KG1 (cell line): ENCODE results near the gene S100A16.
"Not testable (repeated sequence)": the region's sequence is repeated elsewhere in the genome, so short reads cannot be mapped to it uniquely, and the experiment has no call there.

Source experiments
- DNase-seq: peaks from one replicate; lab custom pipeline; 2025; lab: John Stamatoyannopoulos, UW

Gene S100A16

GRCh38 chr1:153562021-153562420 lies 50.9 kb downstream of the S100A16 start:
- DNase-seq = not testable (repeated sequence)

GRCh38 chr1:153561466-153561985 lies 51.4 kb downstream of the S100A16 start:
- no peak for DNase-seq

GRCh38 chr1:153560771-153561465 lies 52.0 kb downstream of the S100A16 start:
- no peak for DNase-seq

- no peak for DNase-seq
Measured at GRCh38 chr1:153560241-153560640, 52.7 kb downstream of the S100A16 start.

GRCh38 chr1:153557877-153558276 lies 55.1 kb downstream of the S100A16 start:
- no peak for DNase-seq
